Lung microvascular endothelial cell (primary cell): ENCODE measurements around the gene SPAG5. TPM values are rescaled to one million over a fixed set of nuclear protein-coding genes. Genes with fewer than 3 reads are reported as not detected.

Source experiments
- DNase-seq, 2 donors: peaks; one replicate each; pipeline versions ENCODE4 v3.0.0 to v3.0.0-alpha.2; 2010; ENCODE audit warnings: low read depth in 2 of 2
- total RNA-seq: library from RNA; depleted of rRNA; stranded (reverse); fragments of >200 nt; gene quantifications from 2 replicates; pipeline ENCODE4 v1.2.1, GENCODE V29; 2014

SPAG5 gene
- total RNA-seq, 1 donor from 2014 or later, result 6.2 TPM

GRCh38 chr17:28545141-28545503 is 53.7 kb downstream of the SPAG5 start:
- no peak for DNase-seq

GRCh38 chr17:28544402-28545140 is 54.3 kb downstream of the SPAG5 start:
- no peak for DNase-seq

GRCh38 chr17:28541439-28541838 is 57.4 kb downstream of the SPAG5 start:
- DNase-seq, result no peak

- DNase-seq, result no peak
These were observed 58.6 kb downstream of the SPAG5 start for GRCh38 chr17:28540231-28540630.

- no peak for DNase-seq
These were observed 60.4 kb downstream of the SPAG5 start for GRCh38 chr17:28538296-28538895.

- DNase-seq, result no peak
These were observed 61.6 kb downstream of the SPAG5 start for GRCh38 chr17:28537219-28537610.

GRCh38 chr17:28536532-28537218 is 62.1 kb downstream of the SPAG5 start:
- no peak for DNase-seq

- DNase-seq, result no peak
These were observed 64.0 kb downstream of the SPAG5 start for GRCh38 chr17:28534740-28535375.

- DNase-seq, result no peak
These were observed 65.6 kb downstream of the SPAG5 start for GRCh38 chr17:28533091-28533807.

- DNase-seq, result no peak
These were observed 66.5 kb downstream of the SPAG5 start for GRCh38 chr17:28532050-28532960.

GRCh38 chr17:28530926-28531325 is 67.9 kb downstream of the SPAG5 start:
- DNase-seq, result no peak

- no peak for DNase-seq
These were observed 68.6 kb downstream of the SPAG5 start for GRCh38 chr17:28530250-28530649.

- DNase-seq, result no peak
These were observed 69.8 kb downstream of the SPAG5 start for GRCh38 chr17:28529013-28529400.

- DNase-seq, result no peak
These were observed 70.4 kb downstream of the SPAG5 start for GRCh38 chr17:28528327-28529012.

GRCh38 chr17:28527859-28528258 is 71.0 kb downstream of the SPAG5 start:
- no peak for DNase-seq

Other genes with a start within 250 kb of the SPAG5 start
- gene POLDIP2, start 241.5 kb downstream of the SPAG5 start, total RNA-seq, result 50.8 and 55.6 TPM in 2 replicates
- gene SEBOX, start 233.8 kb downstream of the SPAG5 start, total RNA-seq, result not detected in 2 replicates
- gene VTN, start 228.7 kb downstream of the SPAG5 start, total RNA-seq, result under 0.01 TPM in 2 replicates
- gene SARM1, start 227.3 kb downstream of the SPAG5 start, total RNA-seq, result 1.5 and 2.4 TPM in 2 replicates
- gene SLC46A1, start 192.8 kb downstream of the SPAG5 start, total RNA-seq, result 0.44 and 0.60 TPM in 2 replicates
- gene SLC13A2, start 125.4 kb downstream of the SPAG5 start, total RNA-seq, result not detected in 2 replicates
- not detected in 2 replicates for gene FOXN1, start 92.7 kb downstream of the SPAG5 start, total RNA-seq
- gene UNC119, start 46.4 kb downstream of the SPAG5 start, total RNA-seq, result 21.1 and 26.4 TPM in 2 replicates
- 43.8 and 47.4 TPM in 2 replicates for gene PIGS, start 27.5 kb downstream of the SPAG5 start, total RNA-seq
- gene ALDOC, start 22.1 kb downstream of the SPAG5 start, total RNA-seq, result 26.2 and 32.7 TPM in 2 replicates
- 2.2 and 3.2 TPM in 2 replicates for gene RSKR, start 15.2 kb upstream of the SPAG5 start, total RNA-seq
- 107 and 151 TPM in 2 replicates for gene BLTP2, start 46.1 kb upstream of the SPAG5 start, total RNA-seq
- gene SDF2, start 62.9 kb upstream of the SPAG5 start, total RNA-seq, result 61.7 and 105 TPM in 2 replicates
- 34.2 and 42.3 TPM in 2 replicates for gene SUPT6H, start 63.2 kb upstream of the SPAG5 start, total RNA-seq
- 0.20 and 0.22 TPM in 2 replicates for gene PROCA1, start 112.9 kb upstream of the SPAG5 start, total RNA-seq
- gene RAB34, start 118.8 kb upstream of the SPAG5 start, total RNA-seq, result 11.3 and 22.2 TPM in 2 replicates
- gene RPL23A, start 121.0 kb upstream of the SPAG5 start, total RNA-seq, result 479 and 600 TPM in 2 replicates
- gene TLCD1, start 127.2 kb upstream of the SPAG5 start, total RNA-seq, result 0.87 and 1.2 TPM in 2 replicates
- gene NEK8, start 129.8 kb upstream of the SPAG5 start, total RNA-seq, result 1.3 and 1.6 TPM in 2 replicates
- gene TRAF4, start 145.0 kb upstream of the SPAG5 start, total RNA-seq, result 22.2 and 26.2 TPM in 2 replicates
- 4.1 and 6.5 TPM in 2 replicates for gene FAM222B, start 243.8 kb upstream of the SPAG5 start, total RNA-seq